AG09309 (cell line): ENCODE results near the gene DCX.

Experiments
- DNase-seq: peaks from one replicate; pipeline ENCODE4 v3.0.0-alpha.2; 2010; ENCODE audit warnings: low read depth
- H3K4me3 ChIP-seq: 2 replicates; pipeline ENCODE4 v1.5.1; 2011; ENCODE audit warnings: mild to moderate bottlenecking, low read depth, low read length, moderate library complexity; ENCODE audit not compliant: control insufficient read depth
- CTCF ChIP-seq: IDR thresholded peaks from 2 replicates; pipeline ENCODE4 v1.5.1; 2011; ENCODE audit warnings: mild to moderate bottlenecking, low read depth, low read length, inconsistent platforms; ENCODE audit not compliant: insufficient read depth, control insufficient read depth; ENCODE audit errors: missing control alignments

The DCX gene

DNA sequence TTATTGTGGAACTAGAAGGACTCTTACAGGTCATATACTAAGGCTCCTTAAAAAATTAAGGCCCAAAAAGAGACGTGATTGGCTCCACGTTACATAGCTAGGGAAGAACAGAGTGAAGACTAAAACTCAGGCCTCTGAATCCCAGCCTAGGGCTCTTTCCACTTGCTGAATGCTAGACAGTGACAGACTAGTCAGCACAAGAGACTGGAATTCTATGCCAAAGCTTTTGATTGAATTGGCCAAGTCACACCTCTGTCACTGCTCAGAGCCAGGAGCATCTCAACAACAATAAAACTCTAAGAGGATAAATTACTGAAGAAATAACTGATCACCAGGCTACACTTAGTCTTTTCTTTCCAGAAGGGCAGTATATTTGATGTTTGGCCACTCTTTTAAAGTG, 16.8 kb downstream of the DCX start:
- H3K4me3 ChIP-seq, result no peak overlapping the region
- no peak for DNase-seq
- no peak for TF ChIP-seq CTCF

- no peak overlapping the region for H3K4me3 ChIP-seq
- no peak for TF ChIP-seq CTCF
- no peak for DNase-seq
Observed at GRCh38 chrX:111394569-111394968, 17.4 kb downstream of the DCX start.

DNA sequence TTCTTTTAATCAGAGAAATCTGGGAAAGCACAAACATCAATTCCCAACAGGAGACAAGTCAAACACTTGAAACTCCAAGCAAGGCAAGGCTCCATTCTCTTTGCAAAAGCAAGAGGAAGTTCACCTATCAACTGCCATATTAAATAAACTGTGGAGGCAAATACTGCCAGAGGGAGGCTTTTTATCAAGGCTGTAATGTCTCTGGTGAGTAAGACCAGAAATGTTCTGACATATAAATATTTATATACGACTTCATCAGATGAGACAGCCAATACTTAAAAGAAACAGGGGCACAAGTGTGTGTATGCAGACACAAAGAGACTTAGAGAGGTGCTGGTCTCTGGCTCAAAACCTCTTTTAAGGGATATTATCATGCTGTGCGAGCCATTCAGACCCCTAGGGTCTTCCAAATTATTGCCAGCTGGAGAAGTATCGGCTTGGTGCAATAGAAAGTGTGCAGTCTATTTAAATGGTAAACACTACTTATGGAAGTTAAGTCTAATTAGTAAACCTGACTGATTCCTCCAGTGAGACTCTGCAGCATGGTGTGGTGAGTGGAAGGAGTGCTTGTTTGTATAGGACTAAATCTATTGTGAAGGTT, 24.4 kb downstream of the DCX start:
- H3K4me3 ChIP-seq, result no peak overlapping the region
- no peak for DNase-seq
- no peak for TF ChIP-seq CTCF

GRCh38 chrX:111386615-111387233, 25.3 kb downstream of the DCX start:
- DNase-seq, result no peak
- TF ChIP-seq CTCF, result no peak

DNA sequence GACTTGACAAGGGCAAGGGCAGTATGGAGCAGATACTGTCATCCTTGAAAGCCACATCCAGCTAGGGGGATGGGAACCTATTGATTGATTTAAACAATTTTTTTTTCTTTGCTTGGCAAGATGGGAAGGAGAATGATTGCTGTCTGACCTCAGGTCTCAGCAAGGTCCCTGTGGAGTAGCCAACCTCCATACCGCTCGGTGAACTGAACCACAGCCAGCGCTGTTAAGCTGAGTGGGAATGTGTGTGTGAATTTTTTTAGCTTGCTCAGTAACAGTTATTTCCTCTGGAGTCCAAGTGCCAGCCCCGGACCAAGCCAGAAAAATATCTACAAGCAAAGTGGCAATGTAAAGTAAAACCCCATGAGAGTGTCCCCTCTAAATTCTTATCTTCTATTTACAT, 25.9 kb downstream of the DCX start:
- no peak for DNase-seq
- TF ChIP-seq CTCF, result no peak
- no peak overlapping the region for H3K4me3 ChIP-seq

More at GRCh38 chrX:111386615-111387233, 25.3 kb downstream of the DCX start:
- no peak overlapping the region for H3K4me3 ChIP-seq

DNA sequence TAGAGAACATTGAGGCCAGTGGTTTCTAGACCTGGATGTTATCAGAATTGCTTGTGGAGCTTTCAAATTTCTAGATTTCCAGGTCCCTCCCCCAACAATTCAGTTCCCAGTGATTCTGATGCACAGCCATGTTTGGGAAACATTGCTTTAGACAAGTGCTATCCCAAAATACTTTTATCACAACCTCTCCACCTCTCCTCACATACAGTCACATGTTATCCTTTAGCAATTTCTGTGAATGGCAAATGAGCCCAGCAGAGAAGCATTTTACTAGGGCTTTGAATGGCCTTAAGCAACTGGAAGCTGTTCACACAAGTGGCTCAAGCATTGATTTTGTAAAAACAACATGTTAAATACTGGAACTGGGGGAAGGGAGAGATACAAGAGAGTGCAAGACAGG, 29.7 kb downstream of the DCX start:
- DNase-seq, result no peak
- no peak for TF ChIP-seq CTCF
- H3K4me3 ChIP-seq, result no peak overlapping the region
